Germinal center (tissue), 1 donor: Measurements from ENCODE around the gene PDCL2.
"Not testable (repeated sequence)": the region's sequence is repeated elsewhere in the genome, so short reads cannot be mapped to it uniquely, and the experiment has no call there.

Source experiments
- DNase-seq: peaks from one replicate; pipeline ENCODE4 v3.0.0; 2012; ENCODE audit warnings: mixed read lengths, low spot score

Gene PDCL2

GRCh38 chr4:55592014-55592413, at the start of gene PDCL2:
Gene PDCL2, minus strand, starts transcription at chr4:55592245. Its CDS starts 136 bp downstream, at chr4:55592109.
- no peak for DNase-seq

- DNase-seq, result no peak
Observed at GRCh38 chr4:55637272-55637820, 45.3 kb upstream of the PDCL2 start.

- DNase-seq, result no peak
Observed at GRCh38 chr4:55636656-55636999, 44.6 kb upstream of the PDCL2 start.

GRCh38 chr4:55635741-55636655, 44.0 kb upstream of the PDCL2 start, which contains the start of gene NMU:
Gene NMU, minus strand, starts transcription at chr4:55636298. Its CDS starts 106 bp downstream, at chr4:55636192.
- peak; percentile 54 for DNase-seq

GRCh38 chr4:55635282-55635681, 43.2 kb upstream of the PDCL2 start:
- DNase-seq, result no peak

- no peak for DNase-seq
Observed at GRCh38 chr4:55634417-55635128, 42.5 kb upstream of the PDCL2 start.

GRCh38 chr4:55633903-55634302, 41.9 kb upstream of the PDCL2 start:
- no peak for DNase-seq

GRCh38 chr4:55625835-55626234, 33.8 kb upstream of the PDCL2 start:
- no peak for DNase-seq

GRCh38 chr4:55624063-55624462, 32.0 kb upstream of the PDCL2 start:
- DNase-seq, result not testable (repeated sequence)

- DNase-seq, result no peak
Observed at GRCh38 chr4:55618546-55619143, 26.6 kb upstream of the PDCL2 start.

- DNase-seq, result no peak
Observed at GRCh38 chr4:55617587-55618197, 25.6 kb upstream of the PDCL2 start.

- no peak for DNase-seq
Observed at GRCh38 chr4:55615008-55615407, 23.0 kb upstream of the PDCL2 start.

GRCh38 chr4:55613621-55614020, 21.6 kb upstream of the PDCL2 start:
- DNase-seq, result no peak

- no peak for DNase-seq
Observed at GRCh38 chr4:55612341-55612740, 20.3 kb upstream of the PDCL2 start.

- no peak for DNase-seq
Observed at GRCh38 chr4:55611358-55612059, 19.5 kb upstream of the PDCL2 start.

GRCh38 chr4:55610381-55610780, 18.3 kb upstream of the PDCL2 start:
- no peak for DNase-seq

- no peak for DNase-seq
Observed at GRCh38 chr4:55609393-55609866, 17.4 kb upstream of the PDCL2 start.

GRCh38 chr4:55608591-55608990, 16.5 kb upstream of the PDCL2 start:
- no peak for DNase-seq

GRCh38 chr4:55604996-55605395, 13.0 kb upstream of the PDCL2 start:
- DNase-seq, result no peak

GRCh38 chr4:55600640-55601039, 8.6 kb upstream of the PDCL2 start:
- DNase-seq, result no peak

- no peak for DNase-seq
Observed at GRCh38 chr4:55598641-55599040, 6.6 kb upstream of the PDCL2 start.
